Measurements from ENCODE around the gene C17orf78. TPM values are rescaled to one million over a fixed set of nuclear protein-coding genes. Genes with fewer than 3 reads are reported as not detected.

C17orf78 gene
- total and polyA plus RNA-seq, 2 of the 8 experiments (the other 6 are each of a cell fraction or from before 2014, with no cell fraction given): not detected

DNA sequence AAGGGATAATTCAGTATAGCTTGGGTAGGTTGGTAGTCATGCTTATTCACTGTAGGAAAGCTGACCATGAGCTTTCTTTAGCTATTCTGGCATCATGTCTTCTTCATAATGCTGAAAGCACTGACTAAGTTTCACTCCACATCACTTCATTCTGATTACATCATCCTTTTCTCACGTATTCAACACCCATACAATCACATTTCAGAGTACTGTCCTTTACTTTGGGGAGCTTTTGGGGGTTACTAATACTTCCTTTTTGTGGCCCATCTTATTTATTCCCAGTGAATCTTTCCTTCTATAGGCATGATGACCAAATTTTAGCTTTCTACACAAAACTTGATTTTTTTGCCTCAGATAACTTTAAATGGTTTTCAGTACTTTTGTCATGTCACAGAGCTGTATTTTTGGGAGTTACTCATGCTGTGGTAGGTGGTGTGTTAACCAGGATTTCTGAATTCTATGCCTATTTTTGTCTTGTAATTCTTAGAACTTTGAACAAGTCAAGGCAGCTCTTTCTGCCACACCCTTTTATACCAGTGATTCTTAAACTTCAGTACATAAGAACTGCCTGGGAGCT lies 54.4 kb downstream of the C17orf78 start:
- no peak overlapping the region for H3K4me2 ChIP-seq (ENCODE audit: insufficient read depth in 1 of 2, low read depth in 2 of 2, low read length in 2 of 2)
- no peaks in the 10 kb centered on the region for H3K27me3 ChIP-seq (replicated peaks in 1 of 4; ENCODE audit: control insufficient read depth in 3 of 4, extremely low read depth in 1 of 4, insufficient read depth in 3 of 4, low read length in 3 of 4)

More for the DNA sequence above, 54.4 kb downstream of the C17orf78 start:
- H4K91ac ChIP-seq (replicated peaks; ENCODE audit: insufficient read length, low read length): no peak overlapping the region
- no peak overlapping the region for H3K56ac ChIP-seq (replicated peaks; ENCODE audit: insufficient read length, low read depth, low read length)
- no peak overlapping the region for H3K14ac ChIP-seq (ENCODE audit: insufficient read length)
- ChIA-PET POLR2A (ENCODE audit: partially characterized antibody) (interaction anchor here (1.3 to 2.1 kb wide), 4 partner anchors 9 to 58 kb away, joined by 3 to 7 read pairs (median 5); partner anchors contain the start of genes ACACA and TADA2A), CTCF (ENCODE audit: partially characterized antibody) (interaction anchor here (0.8 to 2.2 kb wide), 3 partner anchors 9 to 181 kb away, joined by 3 to 17 read pairs (median 3); no protein-coding TSS in a partner anchor)
- H2BK15ac ChIP-seq (ENCODE audit: low read length): no peak overlapping the region
- H3K4me3 ChIP-seq (ENCODE audit: extremely low read depth in 1 of 4, insufficient read depth in 2 of 4, low read depth in 3 of 4, low read length in 4 of 4): no peak overlapping the region
- no peak for FAIRE-seq
- no peak overlapping the region for H2AFZ ChIP-seq (ENCODE audit: low read length)
- 74 to 100% methylated on average over 1 of the region's 1 CpG for WGBS, 2 experiments (ENCODE audit: extremely low coverage in 1 of 2, insufficient coverage in 1 of 2, insufficient read length in 1 of 2, insufficient replicate concordance in 2 of 2, low coverage in 1 of 2, low lambda C conversion rate in 2 of 2, missing lambda C conversion rate in 1 of 2)
- peaks cover 0 to 20% (median 7%) of the 10 kb centered on the region in 4 experiments; a peak in 6 of 8 replicates for H3K36me3 ChIP-seq (ENCODE audit: control insufficient read depth in 2 of 4, insufficient read depth in 4 of 4, low read length in 3 of 4)
- H3K9me3 ChIP-seq (ENCODE audit: insufficient read depth in 2 of 2, low read depth in 1 of 2, low read length in 1 of 2): no peaks in the 10 kb centered on the region
- no peak for DNase-seq (ENCODE audit: low read depth in 1 of 2, low spot score in 2 of 2)
- H2BK12ac ChIP-seq (ENCODE audit: low read depth, low read length): no peak overlapping the region
- no peak overlapping the region for H3K27ac ChIP-seq (ENCODE audit: low read depth, low read length)
- H3K79me2 ChIP-seq (ENCODE audit: control insufficient read depth in 1 of 2, insufficient read depth in 2 of 2, low read length in 2 of 2): no peaks in the 10 kb centered on the region
- no peaks in the 10 kb centered on the region for H3K4me1 ChIP-seq (replicated peaks in 1 of 4; ENCODE audit: control insufficient read depth in 3 of 4, insufficient read depth in 4 of 4, low read length in 3 of 4)
- H3K23me2 ChIP-seq (ENCODE audit: low read depth, low read length): no peaks in the 10 kb centered on the region
- no peak for TF ChIP-seq JUN (IDR thresholded peaks at IDR 0.05; ENCODE audit: low read depth, low read length)
- no peak for TF ChIP-seq TCF12 (IDR thresholded peaks at IDR 0.05; ENCODE audit: low read depth, low read length)
- H4K20me1 ChIP-seq (replicated peaks in 1 of 2; ENCODE audit: control insufficient read depth in 1 of 2, insufficient read depth in 2 of 2, low read length in 2 of 2): peaks cover 0 to 2% of the 10 kb centered on the region in 2 experiments
- no peak overlapping the region for H2BK20ac ChIP-seq (ENCODE audit: low read length)
- no peak overlapping the region for H2BK120ac ChIP-seq (replicated peaks; ENCODE audit: low read depth, low read length)
- no peak overlapping the region for H3K18ac ChIP-seq (ENCODE audit: extremely low read depth, low read length)
- H4K8ac ChIP-seq (ENCODE audit: extremely low read depth, insufficient read depth, low read length): no peak overlapping the region
- no peak overlapping the region for H3K23ac ChIP-seq (ENCODE audit: insufficient read length)
- H2BK5ac ChIP-seq (ENCODE audit: low read depth, low read length): no peak overlapping the region
- H3K4ac ChIP-seq (replicated peaks; ENCODE audit: insufficient read length, low read depth, low read length): no peak overlapping the region
- no peak overlapping the region for H3K9ac ChIP-seq (replicated peaks in 1 of 4; ENCODE audit: extremely low read depth in 1 of 4, low read depth in 3 of 4, low read length in 3 of 4)
- H3K79me1 ChIP-seq (ENCODE audit: low read depth, low read length): no peaks in the 10 kb centered on the region
- no peak overlapping the region for H4K5ac ChIP-seq (ENCODE audit: insufficient read length, low read depth, low read length)
- H2AK5ac ChIP-seq (ENCODE audit: low read depth, low read length): no peak overlapping the region

All from H1 (cell line).